ENCODE measurements around the gene MUC4.

- TF ChIP-seq CTCF (IDR thresholded peaks at IDR 0.05; ENCODE audit: insufficient read depth, low read length, poor library complexity, severe bottlenecking) = no peak
- no peak for TF ChIP-seq EZH2phosphoT487 (conservative IDR thresholded peaks at IDR 0.05; ENCODE audit: low read length)
These were observed 9.4 kb downstream of the MUC4 start for GRCh38 chr3:195802261-195802701.

Measured in SU-DHL-6 (cell line).